ENCODE measurements around the gene HECW1. TPM values are rescaled to one million over a fixed set of nuclear protein-coding genes. Genes with fewer than 3 reads are reported as not detected.
"Not testable (repeated sequence)": the region's sequence is repeated elsewhere in the genome, so short reads cannot be mapped to it uniquely, and the experiment has no call there.

Gene HECW1
- polyA plus RNA-seq, 6 donors from 2014 or later: not detected

DNA sequence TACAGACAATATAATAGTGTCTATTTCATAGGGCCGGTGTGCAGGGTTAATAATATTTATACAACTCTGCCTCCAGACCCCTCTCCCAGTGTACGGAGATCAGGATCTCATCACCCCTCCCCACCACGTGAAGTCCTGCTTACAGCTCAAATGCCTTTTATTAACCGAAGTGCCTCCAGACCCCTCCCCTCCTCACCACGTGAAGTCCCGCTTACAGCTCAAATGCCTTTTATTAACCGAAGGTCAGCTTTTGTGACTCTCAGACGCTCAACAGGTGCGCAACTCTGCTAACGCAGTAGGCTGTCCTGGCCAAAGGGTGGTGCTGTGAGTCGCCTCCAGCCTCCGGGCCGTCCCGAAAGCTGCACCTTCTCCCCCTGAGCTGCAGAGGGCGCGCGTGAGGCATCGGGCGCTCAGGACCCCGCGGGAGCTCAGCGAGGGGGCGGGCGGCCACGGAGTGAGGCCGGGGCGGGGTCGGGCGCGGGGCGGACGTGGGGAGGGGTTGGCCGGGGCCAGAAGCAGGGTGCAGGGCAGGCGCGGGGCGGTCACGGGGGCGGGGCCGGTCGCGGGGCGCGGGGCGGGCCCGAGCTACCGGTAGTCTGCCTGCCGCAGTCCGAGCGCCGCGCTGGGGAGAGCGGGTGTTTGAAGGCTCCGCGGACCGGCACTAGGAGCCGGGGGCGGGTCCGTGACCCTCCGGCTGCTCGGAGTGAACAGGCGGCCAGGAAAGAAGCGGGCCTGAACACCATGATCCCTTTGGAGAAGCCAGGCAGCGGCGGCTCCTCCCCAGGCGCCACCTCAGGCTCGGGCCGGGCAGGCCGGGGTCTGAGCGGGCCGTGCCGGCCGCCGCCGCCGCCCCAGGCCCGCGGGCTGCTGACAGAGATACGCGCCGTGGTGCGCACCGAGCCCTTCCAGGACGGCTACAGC is 470.3 kb downstream of the HECW1 start, which contains the start of gene STK17A:
STK17A (plus strand) TSS at position 606 of the 921 bp plus-strand sequence; CDS start at position 742, 136 bp downstream.
- peaks cover 28 to 32% (median 29%) of the 10 kb centered on the region in 3 donors for H3K4me1 Mint-ChIP-seq
- H3K4me3 Mint-ChIP-seq: peak within 1 kb of the TSS; percentile 93 to 99 (median 97)
- H3K27me3 Mint-ChIP-seq: peaks cover 0 to 10% (median 4%) of the 10 kb centered on the region in 3 donors
- peak; percentile 70 to 72 for ATAC-seq (ENCODE audit: low read depth in 2 of 2)
- peak within 1 kb of the TSS; percentile 96 to 100 (median 98) for H3K27ac Mint-ChIP-seq
- peak; percentile 95 for DNase-seq
- H3K9me3 Mint-ChIP-seq: peaks cover 0 to 3% (median 0%) of the 10 kb centered on the region in 7 donors
- H3K36me3 Mint-ChIP-seq: peaks cover 4 to 7% of the 10 kb centered on the region in 2 donors

DNA sequence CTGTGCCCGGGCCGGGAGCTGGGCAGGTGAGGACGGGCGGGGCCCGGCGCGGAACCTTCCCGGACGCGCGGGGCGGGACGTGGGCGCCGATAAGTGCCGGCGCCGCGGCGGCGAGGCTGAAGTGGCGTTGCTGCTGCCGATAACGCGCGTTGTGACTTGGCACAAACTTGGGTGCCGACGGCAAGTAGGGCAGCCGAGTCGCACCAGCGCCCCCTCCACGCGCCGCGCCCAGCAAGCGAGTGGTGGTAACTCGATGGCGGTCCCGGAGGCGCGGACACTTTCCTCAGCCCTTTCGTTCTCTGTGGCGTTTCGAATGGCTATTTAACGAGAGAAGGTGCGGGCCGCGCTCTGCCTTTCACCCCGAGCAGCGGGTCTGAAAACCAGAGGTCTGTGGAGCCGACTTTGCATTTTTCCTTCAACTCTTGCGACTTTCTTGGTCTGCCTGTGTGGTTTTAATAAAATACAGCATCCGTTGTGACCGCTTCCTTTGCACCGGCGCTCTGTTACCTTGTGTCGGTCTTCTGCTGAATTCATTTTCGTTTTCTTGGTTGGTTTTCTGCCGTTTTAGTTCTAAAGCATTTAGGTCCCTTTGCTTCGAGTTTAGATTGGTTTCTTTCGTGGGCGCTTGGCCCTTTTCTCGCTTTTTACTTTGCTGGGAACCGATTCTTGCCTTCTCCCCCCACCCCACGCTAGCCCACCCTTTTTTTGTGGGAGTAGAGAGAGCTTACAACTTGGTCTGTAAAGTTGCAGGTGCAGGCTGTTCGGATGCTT is 471.2 kb downstream of the HECW1 start:
- Mint-ChIP-seq H3K27me3 (peaks cover 0 to 10% (median 4%) of the 10 kb centered on the region in 3 donors), H3K36me3 (peaks cover 4 to 7% of the 10 kb centered on the region in 2 donors), H3K4me3 (peak overlapping the region; percentile 93 to 99 (median 97)), H3K27ac (peak overlapping the region; percentile 96 to 99 (median 98)), H3K9me3 (peaks cover 0 to 3% (median 0%) of the 10 kb centered on the region in 7 donors), H3K4me1 (peaks cover 34 to 39% (median 36%) of the 10 kb centered on the region in 3 donors)
- ATAC-seq (ENCODE audit: low read depth in 2 of 2) (peak; percentile 24 to 27), DNase-seq (peak; percentile 68)

DNA sequence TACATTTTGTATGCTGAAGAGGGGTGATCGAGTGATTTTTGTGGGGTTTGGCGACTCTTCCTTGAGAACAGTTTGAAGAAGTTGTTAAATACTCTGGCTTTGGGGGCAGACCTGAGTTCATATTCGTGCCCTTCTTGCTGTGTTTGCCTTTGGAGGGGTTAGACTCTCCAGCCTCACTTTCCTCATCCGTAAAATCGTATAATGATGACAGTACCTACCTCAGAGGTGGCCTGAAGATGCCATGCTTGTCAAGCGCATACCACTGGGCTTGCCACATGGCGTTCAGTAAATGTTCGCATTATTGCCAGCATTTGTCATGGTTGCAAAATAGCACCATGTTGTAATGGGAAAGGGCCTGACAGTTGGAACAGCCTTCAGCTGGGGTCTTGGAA is 471.7 kb downstream of the HECW1 start:
- DNase-seq (no peak), ATAC-seq (ENCODE audit: low read depth in 2 of 2) (no peak)
- peaks cover 0 to 10% (median 4%) of the 10 kb centered on the region in 3 donors for H3K27me3 Mint-ChIP-seq
- H3K36me3 Mint-ChIP-seq: peaks cover 4 to 7% of the 10 kb centered on the region in 2 donors
- H3K9me3 Mint-ChIP-seq: peaks cover 0 to 3% (median 0%) of the 10 kb centered on the region in 7 donors
- peak overlapping the region; percentile 93 to 99 (median 97) for H3K4me3 Mint-ChIP-seq
- peak overlapping the region; percentile 96 to 99 (median 98) for H3K27ac Mint-ChIP-seq
- H3K4me1 Mint-ChIP-seq: peaks cover 39 to 43% (median 42%) of the 10 kb centered on the region in 3 donors

GRCh38 chr7:43584733-43585132 is 472.3 kb downstream of the HECW1 start:
- ATAC-seq (ENCODE audit: low read depth in 2 of 2); H3K9me3 Mint-ChIP-seq: not testable (repeated sequence)

GRCh38 chr7:43585562-43585961 is 473.1 kb downstream of the HECW1 start:
- no peak for ATAC-seq (ENCODE audit: low read depth in 2 of 2)

More at GRCh38 chr7:43584733-43585132, 472.3 kb downstream of the HECW1 start:
- H3K36me3 Mint-ChIP-seq, H3K27me3 Mint-ChIP-seq, DNase-seq: not testable (repeated sequence)
- Mint-ChIP-seq H3K27ac (peak overlapping the region in 4 of 6 donors; percentile 96 to 98 (median 98)), H3K4me1 (peaks cover 44 to 49% (median 47%) of the 10 kb centered on the region in 3 donors), H3K4me3 (peak overlapping the region; percentile 93 to 99 (median 97))

GRCh38 chr7:43586251-43586900 is 473.9 kb downstream of the HECW1 start:
- H3K36me3 Mint-ChIP-seq: peaks cover 4 to 7% of the 10 kb centered on the region in 2 donors
- H3K27ac Mint-ChIP-seq: peak overlapping the region; percentile 86 to 98 (median 97)
- H3K4me3 Mint-ChIP-seq: peak overlapping the region; percentile 93 to 99 (median 97)
- H3K4me1 Mint-ChIP-seq: peaks cover 57 to 62% (median 61%) of the 10 kb centered on the region in 3 donors
- ATAC-seq (ENCODE audit: low read depth in 2 of 2): no peak
- no peak for DNase-seq
- H3K27me3 Mint-ChIP-seq: peaks cover 0 to 4% (median 4%) of the 10 kb centered on the region in 3 donors
- H3K9me3 Mint-ChIP-seq: peaks cover 0 to 3% (median 0%) of the 10 kb centered on the region in 7 donors

More at GRCh38 chr7:43585562-43585961, 473.1 kb downstream of the HECW1 start:
- H3K4me1 Mint-ChIP-seq: peaks cover 52 to 55% (median 53%) of the 10 kb centered on the region in 3 donors
- DNase-seq: no peak
- peaks cover 0 to 3% (median 0%) of the 10 kb centered on the region in 7 donors for H3K9me3 Mint-ChIP-seq
- peak overlapping the region; percentile 93 to 99 (median 97) for H3K4me3 Mint-ChIP-seq
- peaks cover 4 to 7% of the 10 kb centered on the region in 2 donors for H3K36me3 Mint-ChIP-seq
- H3K27me3 Mint-ChIP-seq: peaks cover 0 to 10% (median 4%) of the 10 kb centered on the region in 3 donors
- peak overlapping the region; percentile 54 to 98 (median 97) for H3K27ac Mint-ChIP-seq

DNA sequence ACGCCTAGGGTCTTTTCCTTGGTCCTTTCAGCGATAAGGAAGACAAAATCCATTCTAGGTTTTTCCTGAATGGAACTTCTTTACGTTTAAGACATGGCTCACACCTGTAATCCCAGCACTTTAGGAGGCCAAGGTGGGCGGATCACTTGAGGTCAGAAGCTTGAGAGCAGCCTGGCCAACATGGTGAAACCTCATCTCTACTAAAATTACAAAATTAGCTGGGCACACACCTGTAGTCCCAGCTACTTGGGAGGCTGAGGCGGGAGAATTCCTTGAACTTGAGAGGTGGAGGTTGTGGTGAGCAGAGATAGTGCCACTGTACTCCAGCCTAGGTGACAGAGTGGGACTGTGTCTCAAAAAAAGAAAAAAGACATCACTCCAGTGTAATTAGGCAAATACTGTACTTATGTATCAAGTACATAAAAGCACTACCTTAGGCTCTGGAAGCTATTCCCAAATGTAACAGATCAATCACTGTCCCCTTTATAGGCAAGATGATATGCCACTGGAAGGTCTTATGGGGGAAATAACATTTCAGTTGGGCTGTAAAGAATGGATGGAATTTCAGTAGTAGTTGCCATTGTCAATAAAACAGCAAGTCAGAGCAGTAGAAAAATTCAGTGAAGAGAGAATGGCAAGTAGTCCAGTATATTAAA is 476.2 kb downstream of the HECW1 start:
- Mint-ChIP-seq H3K4me3 (peak overlapping the region; percentile 19 to 89 (median 59)), H3K36me3 (peaks cover 5 to 9% of the 10 kb centered on the region in 2 donors), H3K4me1 (peaks cover 69 to 75% (median 73%) of the 10 kb centered on the region in 3 donors), H3K27ac (peak overlapping the region in 5 of 6 donors; percentile 79 to 98 (median 92)), H3K9me3 (peaks cover 0 to 2% (median 0%) of the 10 kb centered on the region in 7 donors), H3K27me3 (no peaks in the 10 kb centered on the region)
- ATAC-seq (ENCODE audit: low read depth in 2 of 2): no peak
- DNase-seq: no peak

- DNase-seq (no peak), ATAC-seq (ENCODE audit: low read depth in 2 of 2) (no peak)
- peak overlapping the region; percentile 19 to 89 (median 75) for H3K4me3 Mint-ChIP-seq
- peaks cover under 1 to 8% of the 10 kb centered on the region in 2 donors for H3K36me3 Mint-ChIP-seq
- no peaks in the 10 kb centered on the region for H3K27me3 Mint-ChIP-seq
- peaks cover 69 to 80% (median 74%) of the 10 kb centered on the region in 3 donors for H3K4me1 Mint-ChIP-seq
- H3K27ac Mint-ChIP-seq: peak overlapping the region in 5 of 6 donors; percentile 1 to 98 (median 92)
- H3K9me3 Mint-ChIP-seq: peaks cover 0 to 2% (median 0%) of the 10 kb centered on the region in 7 donors
Measured at GRCh38 chr7:43589133-43589478, 476.7 kb downstream of the HECW1 start.

DNA sequence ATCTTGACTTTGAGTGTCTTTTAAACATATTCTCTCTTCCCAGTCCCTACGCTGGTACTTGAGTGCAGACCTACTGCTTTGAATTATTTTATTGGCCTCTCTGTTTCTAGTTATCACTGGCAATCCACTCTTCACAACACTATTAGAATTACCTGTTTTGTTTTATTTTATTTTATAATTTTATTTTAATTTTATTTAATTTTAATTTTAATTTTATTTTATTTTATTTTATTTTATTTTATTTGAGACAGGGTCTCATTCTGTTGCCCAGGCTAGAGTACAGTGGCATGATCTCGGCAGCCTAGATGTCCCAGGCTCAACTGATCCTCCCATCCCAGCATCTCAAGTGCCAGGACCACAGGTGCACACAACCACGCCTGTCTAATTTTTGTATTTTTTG is 477.3 kb downstream of the HECW1 start:
- H3K9me3 Mint-ChIP-seq: peaks cover 0 to 2% (median 0%) of the 10 kb centered on the region in 7 donors
- peak overlapping the region in 4 of 6 donors; percentile 49 to 98 (median 68) for H3K27ac Mint-ChIP-seq
- H3K36me3 Mint-ChIP-seq: peaks cover 0 to 5% of the 10 kb centered on the region in 2 donors
- H3K27me3 Mint-ChIP-seq: no peaks in the 10 kb centered on the region
- ATAC-seq (ENCODE audit: low read depth in 2 of 2): no peak
- H3K4me1 Mint-ChIP-seq: peaks cover 73 to 86% (median 78%) of the 10 kb centered on the region in 3 donors
- peak overlapping the region; percentile 1 to 77 (median 72) for H3K4me3 Mint-ChIP-seq
- DNase-seq: no peak

GRCh38 chr7:43590862-43591557 is 478.6 kb downstream of the HECW1 start:
- ATAC-seq (ENCODE audit: low read depth in 2 of 2): peak; percentile 40 to 42
- H3K36me3 Mint-ChIP-seq: peaks cover 0 to 5% of the 10 kb centered on the region in 2 donors
- peak overlapping the region; percentile 36 to 89 (median 78) for H3K4me3 Mint-ChIP-seq
- peak overlapping the region in 5 of 6 donors; percentile 16 to 98 (median 39) for H3K27ac Mint-ChIP-seq
- no peaks in the 10 kb centered on the region for H3K27me3 Mint-ChIP-seq
- no peak for DNase-seq
- H3K4me1 Mint-ChIP-seq: peaks cover 72 to 91% (median 82%) of the 10 kb centered on the region in 3 donors
- peaks cover 0 to 2% (median 0%) of the 10 kb centered on the region in 7 donors for H3K9me3 Mint-ChIP-seq

DNA sequence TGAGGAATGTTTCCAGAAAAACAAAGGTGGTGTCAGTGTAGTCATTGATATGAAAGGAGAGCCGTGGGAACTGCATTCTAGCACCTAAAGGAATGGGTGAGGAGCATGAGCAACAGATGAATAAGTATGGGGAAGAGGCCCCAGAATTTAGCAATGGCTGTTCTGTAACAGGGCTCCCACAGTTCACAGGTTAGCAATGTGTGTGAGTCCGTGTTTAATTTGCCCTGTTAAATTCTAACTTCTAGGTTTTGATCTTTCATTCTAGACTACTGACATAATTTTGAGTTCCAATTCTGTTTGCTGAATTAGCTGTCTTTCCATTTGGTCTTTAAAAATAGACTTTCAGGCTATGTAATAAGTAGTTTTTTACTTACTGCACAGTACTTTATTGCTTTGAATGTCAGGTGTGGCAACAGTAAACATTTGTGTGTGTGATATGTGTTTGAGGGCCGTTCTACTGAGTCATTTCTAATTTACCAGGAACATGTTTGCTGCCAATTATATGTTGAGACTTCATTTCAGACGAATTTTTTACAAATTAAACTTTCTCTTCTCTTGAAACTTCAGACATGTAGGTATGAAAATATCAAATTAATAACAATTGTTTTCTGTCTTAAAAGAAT is 479.2 kb downstream of the HECW1 start:
- ATAC-seq (ENCODE audit: low read depth in 2 of 2): no peak
- Mint-ChIP-seq H3K27ac (peak overlapping the region in 5 of 6 donors; percentile 12 to 98 (median 35)), H3K4me3 (peak overlapping the region in 7 of 8 donors; percentile 27 to 89 (median 77))

More for the DNA sequence above, 479.2 kb downstream of the HECW1 start:
- Mint-ChIP-seq H3K36me3 (peaks cover 0 to 5% of the 10 kb centered on the region in 2 donors), H3K27me3 (no peaks in the 10 kb centered on the region), H3K9me3 (peaks cover 0 to 2% (median 0%) of the 10 kb centered on the region in 7 donors), H3K4me1 (peaks cover 67 to 86% (median 79%) of the 10 kb centered on the region in 3 donors)
- DNase-seq: no peak
